ENCODE measurements around the gene NECTIN4.

The NECTIN4 gene

DNA sequence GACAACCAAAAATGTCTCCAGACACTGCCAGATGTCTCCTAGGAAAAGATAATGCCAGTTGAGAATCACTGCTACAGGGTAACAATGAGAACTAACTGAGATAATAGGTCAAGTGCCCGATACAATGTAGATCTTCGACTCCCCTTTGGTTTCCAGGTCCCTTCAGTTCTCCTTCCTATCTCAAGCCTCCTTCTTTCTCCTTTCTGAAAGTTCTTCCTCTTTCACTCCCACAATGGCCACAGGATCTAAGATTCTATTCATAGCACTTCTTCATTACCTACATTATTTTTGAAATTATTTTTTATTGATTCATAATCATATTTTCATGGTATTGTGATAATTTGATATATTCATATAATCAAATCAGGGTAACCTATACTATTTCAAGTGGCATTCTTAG lies 22.2 kb upstream of the NECTIN4 start:
- H3K4me1 ChIP-seq (ENCODE audit: control insufficient read depth, insufficient read depth, low read length), result no peaks in the 10 kb centered on the region
- no peaks in the 10 kb centered on the region for H3K9me3 ChIP-seq (ENCODE audit: control insufficient read depth, low read length)
- no peak overlapping the region for H3K4me3 ChIP-seq (ENCODE audit: insufficient read depth, low read depth, low read length)
- no peak overlapping the region for H3K27ac ChIP-seq (ENCODE audit: insufficient read depth, low read depth, low read length, poor library complexity, severe bottlenecking)
- H3K36me3 ChIP-seq (ENCODE audit: control insufficient read depth, insufficient read depth, low read length), result no peaks in the 10 kb centered on the region
- 95 to 96% methylated on average over 2 of the region's 2 CpGs for WGBS, 2 experiments
- H3K27me3 ChIP-seq (ENCODE audit: control insufficient read depth, insufficient read depth, low read length, poor library complexity, severe bottlenecking), result no peaks in the 10 kb centered on the region

DNA sequence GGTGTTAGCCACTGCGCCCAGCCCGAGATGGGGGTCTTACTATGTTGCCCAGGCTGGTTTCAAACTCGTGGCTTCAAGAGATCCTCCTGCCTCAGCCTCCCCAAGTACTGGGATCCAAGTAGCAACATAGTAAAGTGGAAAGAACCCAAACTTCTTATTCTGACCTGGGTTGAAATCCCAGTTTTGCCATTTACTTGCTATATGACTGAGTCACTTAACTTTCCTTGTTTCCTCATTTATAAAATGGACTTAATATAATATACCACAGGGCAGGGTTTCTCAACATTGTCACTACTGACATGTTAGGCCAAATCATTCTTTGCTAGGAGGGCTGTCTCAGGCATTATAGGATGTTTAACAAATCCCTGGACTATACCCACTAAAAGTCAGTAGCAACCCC lies 21.8 kb upstream of the NECTIN4 start:
- H3K9me3 ChIP-seq (ENCODE audit: control insufficient read depth, low read length), result no peaks in the 10 kb centered on the region
- no peaks in the 10 kb centered on the region for H3K27me3 ChIP-seq (ENCODE audit: control insufficient read depth, insufficient read depth, low read length, poor library complexity, severe bottlenecking)
- no peaks in the 10 kb centered on the region for H3K4me1 ChIP-seq (ENCODE audit: control insufficient read depth, insufficient read depth, low read length)
- no peaks in the 10 kb centered on the region for H3K36me3 ChIP-seq (ENCODE audit: control insufficient read depth, insufficient read depth, low read length)
- no peak overlapping the region for H3K27ac ChIP-seq (ENCODE audit: insufficient read depth, low read depth, low read length, poor library complexity, severe bottlenecking)
- no peak overlapping the region for H3K4me3 ChIP-seq (ENCODE audit: insufficient read depth, low read depth, low read length)
- WGBS, 2 experiments, result 94 to 96% methylated on average over 3 of the region's 3 CpGs

DNA sequence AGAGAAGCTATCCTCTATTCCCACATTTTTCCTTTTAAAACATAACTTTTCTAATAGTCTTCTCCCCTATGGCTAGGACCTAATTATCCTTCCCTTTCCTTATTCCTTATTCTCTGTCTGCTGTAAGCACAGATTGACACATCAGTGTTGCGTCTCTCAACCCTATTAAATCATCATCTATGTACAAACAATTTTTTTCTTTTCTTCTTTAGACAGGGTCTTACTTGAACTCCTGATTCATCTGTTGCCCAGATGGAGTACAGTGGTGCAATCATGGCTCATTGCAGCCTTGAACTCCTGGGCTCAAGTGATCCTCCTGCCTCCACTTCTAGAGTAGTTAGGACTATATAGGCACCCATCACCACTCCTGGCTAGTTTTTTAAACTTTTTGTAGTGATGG lies 17.1 kb upstream of the NECTIN4 start:
- Histone ChIP-seq H3K4me1 (ENCODE audit: control insufficient read depth, insufficient read depth, low read length) (no peaks in the 10 kb centered on the region), H3K4me3 (ENCODE audit: insufficient read depth, low read depth, low read length) (no peak overlapping the region), H3K27me3 (ENCODE audit: control insufficient read depth, insufficient read depth, low read length, poor library complexity, severe bottlenecking) (no peaks in the 10 kb centered on the region), H3K27ac (ENCODE audit: insufficient read depth, low read depth, low read length, poor library complexity, severe bottlenecking) (no peak overlapping the region), H3K9me3 (ENCODE audit: control insufficient read depth, low read length) (no peaks in the 10 kb centered on the region), H3K36me3 (ENCODE audit: control insufficient read depth, insufficient read depth, low read length) (no peaks in the 10 kb centered on the region)
- WGBS, 2 experiments, result 90 to 91% methylated on average over 1 of the region's 1 CpG

DNA sequence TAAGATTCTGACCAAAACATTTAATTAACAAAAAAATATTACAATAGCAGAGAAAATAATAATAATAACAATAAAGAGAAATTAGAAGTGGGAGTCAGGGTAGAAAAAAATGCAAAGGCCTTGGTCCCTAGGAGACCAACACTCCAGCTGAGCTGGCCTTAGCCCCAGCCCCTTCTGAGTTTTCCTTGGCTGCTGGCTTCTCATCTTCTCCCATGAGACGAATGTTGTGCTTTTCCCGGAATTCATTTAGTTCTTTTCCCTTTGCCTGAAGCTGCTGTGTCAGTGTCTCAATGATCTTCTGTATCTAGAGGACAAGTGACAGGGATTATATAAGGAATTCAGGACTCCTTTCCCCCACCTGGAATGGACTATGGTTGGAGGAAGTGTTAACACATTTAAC lies 11.2 kb upstream of the NECTIN4 start:
- no peaks in the 10 kb centered on the region for H3K27me3 ChIP-seq (ENCODE audit: control insufficient read depth, insufficient read depth, low read length, poor library complexity, severe bottlenecking)

DNA sequence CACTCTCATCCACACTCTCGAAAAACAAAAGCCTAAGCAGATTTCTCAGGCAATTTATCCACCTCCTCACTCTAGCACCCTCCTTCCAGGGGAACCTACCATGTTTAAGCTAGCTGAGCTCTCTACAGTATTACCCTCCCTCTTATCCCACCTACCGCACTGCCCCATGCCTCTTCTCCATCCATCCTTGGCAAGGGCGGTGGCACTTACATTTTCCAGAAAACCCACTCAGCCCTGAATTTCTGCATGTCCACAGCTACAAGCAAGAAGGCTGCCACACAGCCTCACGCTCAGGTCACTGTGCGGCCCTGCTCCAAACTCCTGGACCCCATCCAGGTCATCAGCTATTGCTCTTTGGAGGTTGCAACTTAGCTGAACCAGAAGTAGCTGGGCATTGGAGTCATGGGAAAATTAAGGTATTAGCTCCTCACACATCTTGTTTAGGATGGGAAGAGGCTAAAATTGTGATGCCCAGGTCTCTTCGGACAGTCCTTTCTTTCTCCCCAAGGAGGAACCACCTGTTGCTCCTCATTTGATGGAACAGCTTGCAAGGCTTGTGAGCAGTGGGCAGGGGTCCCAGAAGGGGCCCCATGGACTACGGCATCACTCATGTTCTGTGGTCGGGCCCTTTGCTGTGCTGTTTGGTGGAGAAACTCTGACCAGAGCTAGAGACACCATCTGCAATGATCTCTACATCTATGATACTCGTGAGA lies 9.9 kb upstream of the NECTIN4 start:
- Histone ChIP-seq H3K4me1 (ENCODE audit: control insufficient read depth, insufficient read depth, low read length) (no peaks in the 10 kb centered on the region), H3K36me3 (ENCODE audit: control insufficient read depth, insufficient read depth, low read length) (peaks cover 4% of the 10 kb centered on the region), H3K27me3 (ENCODE audit: control insufficient read depth, insufficient read depth, low read length, poor library complexity, severe bottlenecking) (no peaks in the 10 kb centered on the region), H3K27ac (ENCODE audit: insufficient read depth, low read depth, low read length, poor library complexity, severe bottlenecking) (no peak overlapping the region), H3K4me3 (ENCODE audit: insufficient read depth, low read depth, low read length) (peak overlapping the region; percentile 96), H3K9me3 (ENCODE audit: control insufficient read depth, low read length) (no peaks in the 10 kb centered on the region)
- 90 to 91% methylated on average over 9 of the region's 9 CpGs for WGBS, 2 experiments

More for the DNA sequence above, 11.2 kb upstream of the NECTIN4 start:
- peaks cover 4% of the 10 kb centered on the region for H3K36me3 ChIP-seq (ENCODE audit: control insufficient read depth, insufficient read depth, low read length)
- no peaks in the 10 kb centered on the region for H3K9me3 ChIP-seq (ENCODE audit: control insufficient read depth, low read length)
- H3K4me1 ChIP-seq (ENCODE audit: control insufficient read depth, insufficient read depth, low read length), result no peaks in the 10 kb centered on the region
- WGBS, 2 experiments, result 87 to 93% methylated on average over 2 of the region's 2 CpGs
- H3K4me3 ChIP-seq (ENCODE audit: insufficient read depth, low read depth, low read length), result no peak overlapping the region
- no peak overlapping the region for H3K27ac ChIP-seq (ENCODE audit: insufficient read depth, low read depth, low read length, poor library complexity, severe bottlenecking)

DNA sequence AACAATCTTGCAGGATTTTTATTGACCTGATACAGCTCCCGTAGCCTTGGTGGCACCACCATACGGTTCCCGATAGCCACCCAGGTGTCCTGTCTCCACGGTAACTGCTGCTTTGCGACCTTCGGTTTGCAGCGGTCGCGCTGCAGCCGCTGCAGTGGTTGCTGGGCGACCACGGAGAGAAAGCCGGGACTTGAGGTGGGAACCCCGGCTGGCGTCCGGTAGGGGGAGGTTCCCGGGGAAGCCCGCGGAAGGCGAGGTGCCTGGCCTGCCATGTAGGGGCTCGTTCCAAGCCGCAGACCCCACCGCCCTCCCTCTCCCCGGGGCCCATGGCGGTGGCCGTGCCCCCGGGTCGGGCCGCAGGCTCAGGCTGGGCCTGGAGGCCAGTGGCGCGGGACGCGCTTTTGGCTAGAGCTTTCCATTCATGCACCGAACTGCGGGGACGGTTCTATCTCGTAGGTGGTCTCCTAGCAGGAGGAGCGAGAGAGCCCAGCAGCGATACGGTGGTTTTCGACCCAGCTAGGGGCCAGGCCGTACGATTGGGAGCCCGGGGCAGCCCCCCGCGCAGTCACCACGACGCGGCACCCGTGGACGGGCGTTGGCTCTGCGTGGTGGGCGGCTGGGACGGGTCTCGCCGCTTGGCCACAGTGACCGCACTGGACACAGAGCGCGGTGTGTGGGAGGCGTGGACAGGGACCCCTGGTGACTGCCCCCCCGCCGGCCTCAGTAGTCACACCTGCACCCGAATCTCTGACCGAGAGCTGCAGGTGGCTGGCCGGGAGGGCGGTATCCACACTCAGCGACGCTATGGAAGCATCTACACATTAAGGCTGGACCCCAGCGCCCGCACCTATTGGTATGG lies 9.1 kb upstream of the NECTIN4 start, which contains the start of gene KLHDC9:
Gene KLHDC9 (plus strand): TSS at position 152 of the 859 bp plus-strand sequence. CDS start 175 bp downstream, at position 327.
- Histone ChIP-seq H3K4me3 (ENCODE audit: insufficient read depth, low read depth, low read length) (peak within 1 kb of the TSS; percentile 96), H3K27ac (ENCODE audit: insufficient read depth, low read depth, low read length, poor library complexity, severe bottlenecking) (peak within 1 kb of the TSS; percentile 76)
- 3 to 4% methylated on average over 71 of the region's 71 CpGs for WGBS, 2 experiments

DNA sequence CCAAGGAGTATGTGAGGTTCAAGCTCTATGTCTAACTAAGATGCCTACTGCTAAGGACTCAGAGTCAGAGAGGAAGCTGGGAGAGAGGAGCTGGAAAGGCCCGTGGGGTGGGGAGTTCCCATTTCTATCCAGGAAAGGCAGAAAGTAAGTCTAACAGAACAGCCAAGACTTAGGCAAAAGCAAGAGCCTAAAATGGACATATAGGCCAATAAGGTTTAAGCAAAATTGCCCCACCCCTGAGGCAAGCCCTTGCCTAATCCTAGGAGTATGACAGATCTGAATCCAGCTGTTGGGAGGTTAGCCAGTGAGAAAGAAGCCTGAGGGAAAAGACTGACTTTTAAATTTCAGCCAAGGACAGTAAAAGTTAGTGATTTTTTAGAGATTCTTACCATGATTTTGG lies 7.2 kb upstream of the NECTIN4 start:
- H3K4me1 ChIP-seq (ENCODE audit: control insufficient read depth, insufficient read depth, low read length), result no peaks in the 10 kb centered on the region
- no peak overlapping the region for H3K4me3 ChIP-seq (ENCODE audit: insufficient read depth, low read depth, low read length)
- no peak overlapping the region for H3K27ac ChIP-seq (ENCODE audit: insufficient read depth, low read depth, low read length, poor library complexity, severe bottlenecking)
- H3K36me3 ChIP-seq (ENCODE audit: control insufficient read depth, insufficient read depth, low read length), result peaks cover 4% of the 10 kb centered on the region
- no peaks in the 10 kb centered on the region for H3K27me3 ChIP-seq (ENCODE audit: control insufficient read depth, insufficient read depth, low read length, poor library complexity, severe bottlenecking)
- no peaks in the 10 kb centered on the region for H3K9me3 ChIP-seq (ENCODE audit: control insufficient read depth, low read length)
- 87 to 89% methylated on average over 1 of the region's 1 CpG for WGBS, 2 experiments

More for the DNA sequence above, 9.1 kb upstream of the NECTIN4 start, which contains the start of gene KLHDC9:
- H3K27me3 ChIP-seq (ENCODE audit: control insufficient read depth, insufficient read depth, low read length, poor library complexity, severe bottlenecking), result no peaks in the 10 kb centered on the region
- no peaks in the 10 kb centered on the region for H3K9me3 ChIP-seq (ENCODE audit: control insufficient read depth, low read length)
- no peaks in the 10 kb centered on the region for H3K4me1 ChIP-seq (ENCODE audit: control insufficient read depth, insufficient read depth, low read length)
- peaks cover 4% of the 10 kb centered on the region for H3K36me3 ChIP-seq (ENCODE audit: control insufficient read depth, insufficient read depth, low read length)

DNA sequence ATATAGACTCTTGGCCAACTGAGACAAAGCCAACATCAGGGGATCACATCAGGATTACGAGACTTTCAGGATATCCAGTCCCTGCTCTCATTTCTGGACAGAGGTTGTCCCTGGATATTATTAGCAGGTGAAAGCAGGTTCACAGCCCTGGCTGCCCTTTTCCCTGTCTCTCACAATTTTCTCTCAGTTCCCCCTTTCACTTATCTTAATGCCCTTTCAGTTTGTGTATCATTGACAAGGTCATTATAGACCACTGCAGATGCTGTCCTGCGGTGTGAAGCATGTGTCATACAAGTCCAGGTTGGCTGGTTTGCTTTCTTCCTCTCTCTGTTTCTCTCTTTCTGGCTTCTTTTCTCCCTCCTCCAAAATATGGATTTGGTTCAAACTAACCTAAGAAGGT lies 6.7 kb upstream of the NECTIN4 start:
- Histone ChIP-seq H3K27me3 (ENCODE audit: control insufficient read depth, insufficient read depth, low read length, poor library complexity, severe bottlenecking) (no peaks in the 10 kb centered on the region), H3K9me3 (ENCODE audit: control insufficient read depth, low read length) (no peaks in the 10 kb centered on the region), H3K27ac (ENCODE audit: insufficient read depth, low read depth, low read length, poor library complexity, severe bottlenecking) (no peak overlapping the region), H3K36me3 (ENCODE audit: control insufficient read depth, insufficient read depth, low read length) (peaks cover 4% of the 10 kb centered on the region), H3K4me1 (ENCODE audit: control insufficient read depth, insufficient read depth, low read length) (no peaks in the 10 kb centered on the region), H3K4me3 (ENCODE audit: insufficient read depth, low read depth, low read length) (no peak overlapping the region)
- WGBS, 2 experiments, result 71 to 75% methylated on average over 2 of the region's 2 CpGs

DNA sequence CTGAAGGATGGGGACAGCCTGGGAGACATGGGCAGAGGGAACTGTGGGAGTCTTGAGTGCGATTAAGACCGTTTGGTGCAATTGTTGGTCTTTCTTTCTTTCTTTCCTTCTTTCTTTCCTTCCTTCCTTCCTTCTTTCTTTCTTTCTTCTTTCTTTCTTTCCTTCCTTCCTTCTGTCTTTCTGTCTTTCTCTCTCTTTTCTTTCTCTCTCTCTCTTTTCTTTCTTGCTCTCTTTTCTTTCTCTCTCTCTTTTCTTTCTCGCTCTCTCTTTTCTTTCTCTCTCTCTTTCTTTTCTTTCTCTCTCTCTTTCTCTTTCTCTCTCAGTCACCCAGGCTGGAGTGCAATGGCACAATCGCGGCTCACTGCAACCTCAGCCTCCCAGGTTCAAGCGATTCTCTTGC lies 5.9 kb upstream of the NECTIN4 start:
- no peaks in the 10 kb centered on the region for H3K4me1 ChIP-seq (ENCODE audit: control insufficient read depth, insufficient read depth, low read length)
- H3K4me3 ChIP-seq (ENCODE audit: insufficient read depth, low read depth, low read length), result no peak overlapping the region
- WGBS, 2 experiments, result 91 to 93% methylated on average over 6 of the region's 6 CpGs
- H3K9me3 ChIP-seq (ENCODE audit: control insufficient read depth, low read length), result no peaks in the 10 kb centered on the region
- peaks cover 3% of the 10 kb centered on the region for H3K36me3 ChIP-seq (ENCODE audit: control insufficient read depth, insufficient read depth, low read length)
- H3K27me3 ChIP-seq (ENCODE audit: control insufficient read depth, insufficient read depth, low read length, poor library complexity, severe bottlenecking), result no peaks in the 10 kb centered on the region
- H3K27ac ChIP-seq (ENCODE audit: insufficient read depth, low read depth, low read length, poor library complexity, severe bottlenecking), result no peak overlapping the region

DNA sequence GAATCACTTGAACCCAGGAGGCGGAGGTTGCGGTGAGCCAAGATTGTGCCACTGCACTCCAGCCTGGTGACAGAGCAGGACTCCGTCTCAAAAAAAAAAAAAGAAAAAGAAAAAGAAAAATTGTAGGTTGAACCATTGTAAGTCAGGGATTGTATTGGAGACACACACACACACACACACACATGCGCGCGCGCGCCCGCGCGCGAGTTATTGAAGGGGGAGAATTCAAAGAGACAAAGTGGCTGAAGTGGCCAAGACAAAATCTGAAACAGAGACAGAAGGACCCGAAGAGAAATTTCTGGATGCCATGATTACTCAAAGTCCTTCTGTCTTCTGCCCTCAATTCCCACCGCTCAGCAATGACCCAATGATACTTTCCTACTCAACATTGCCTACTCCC lies 5.1 kb upstream of the NECTIN4 start:
- Histone ChIP-seq H3K9me3 (ENCODE audit: control insufficient read depth, low read length) (no peaks in the 10 kb centered on the region), H3K4me3 (ENCODE audit: insufficient read depth, low read depth, low read length) (no peak overlapping the region), H3K4me1 (ENCODE audit: control insufficient read depth, insufficient read depth, low read length) (no peaks in the 10 kb centered on the region), H3K36me3 (ENCODE audit: control insufficient read depth, insufficient read depth, low read length) (no peaks in the 10 kb centered on the region), H3K27ac (ENCODE audit: insufficient read depth, low read depth, low read length, poor library complexity, severe bottlenecking) (no peak overlapping the region), H3K27me3 (ENCODE audit: control insufficient read depth, insufficient read depth, low read length, poor library complexity, severe bottlenecking) (no peaks in the 10 kb centered on the region)
- 93 to 97% methylated on average over 7 to 14 of the region's 14 CpGs for WGBS, 2 experiments
